ENCODE measurements around the gene STEAP4. TPM values are rescaled to one million over a fixed set of nuclear protein-coding genes. Genes with fewer than 3 reads are reported as not detected.
"Not testable (repeated sequence)": the region's sequence is repeated elsewhere in the genome, so short reads cannot be mapped to it uniquely, and the experiment has no call there.

Gene STEAP4
- total RNA-seq, 2 donors from 2014 or later = not detected

DNA sequence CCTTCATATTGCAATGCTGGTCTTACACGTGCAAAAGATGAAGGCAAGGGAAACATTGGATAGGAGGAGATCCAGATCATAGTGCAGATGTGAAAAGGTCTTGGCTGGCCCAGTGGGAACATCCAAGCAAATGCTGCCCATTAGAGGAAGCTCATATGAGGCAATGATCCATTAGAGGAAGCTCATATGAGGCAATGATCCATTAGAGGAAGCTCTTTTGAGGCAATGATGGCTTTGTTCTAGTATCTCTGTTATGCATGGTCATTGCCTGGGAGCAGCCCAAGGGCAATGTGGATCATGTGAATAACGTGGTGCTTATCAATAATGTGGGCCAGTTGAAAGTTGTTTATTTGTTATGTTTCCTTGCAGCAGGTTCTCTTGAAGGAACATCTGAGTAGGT lies 37.8 kb downstream of the STEAP4 start:
- Mint-ChIP-seq H3K27me3 (peaks cover 8% of the 10 kb centered on the region), H3K4me3 (no peak overlapping the region), H3K36me3 (ENCODE audit: low read depth) (no peaks in the 10 kb centered on the region), H3K27ac (no peak overlapping the region), H3K4me1 (no peaks in the 10 kb centered on the region), H3K9me3 (no peaks in the 10 kb centered on the region)
- ATAC-seq (replicated peaks) = no peak

DNA sequence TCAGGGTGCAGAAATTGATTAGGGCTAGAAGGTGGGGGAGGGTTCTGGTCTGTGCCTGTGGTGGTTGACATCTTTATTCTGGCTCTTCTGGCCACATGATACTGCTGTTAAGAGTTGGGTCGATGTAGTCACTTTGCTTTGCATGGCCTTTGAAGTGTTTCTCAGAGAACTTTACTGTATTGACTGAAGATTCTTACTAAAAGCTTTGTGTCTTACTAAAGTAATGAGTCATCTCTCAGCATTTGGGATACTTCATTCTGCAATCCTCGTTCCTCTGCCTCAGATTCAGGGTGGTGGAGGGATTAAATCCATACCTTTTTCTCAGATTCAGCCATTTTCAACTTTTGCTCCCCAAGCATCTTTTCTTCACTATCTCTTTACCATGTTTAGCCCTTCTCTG lies 38.6 kb downstream of the STEAP4 start:
- no peaks in the 10 kb centered on the region for H3K9me3 Mint-ChIP-seq
- ATAC-seq (replicated peaks) = no peak
- H3K36me3 Mint-ChIP-seq (ENCODE audit: low read depth) = no peaks in the 10 kb centered on the region

DNA sequence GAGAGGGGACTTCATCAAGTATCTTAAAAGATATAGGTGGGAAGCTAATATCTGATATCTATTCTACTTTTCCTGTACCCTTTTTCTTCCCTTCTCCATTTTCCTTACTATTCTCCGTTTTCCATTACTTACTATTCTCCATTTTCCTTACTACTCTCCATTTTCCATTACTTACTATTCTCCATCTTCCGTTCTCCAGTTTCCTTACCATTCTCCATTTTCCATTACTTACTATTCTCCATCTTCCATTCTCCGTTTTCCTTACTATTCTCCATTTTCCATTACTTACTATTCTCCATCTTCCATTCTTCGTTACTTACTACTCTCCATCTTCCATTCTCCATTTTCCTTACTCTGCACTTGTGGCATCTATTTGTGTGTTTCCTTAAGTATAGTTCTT lies 39.3 kb downstream of the STEAP4 start:
- H3K36me3 Mint-ChIP-seq (ENCODE audit: low read depth) = no peaks in the 10 kb centered on the region
- H3K9me3 Mint-ChIP-seq = no peaks in the 10 kb centered on the region
- no peak for ATAC-seq (replicated peaks)
- no peaks in the 10 kb centered on the region for H3K4me1 Mint-ChIP-seq
- H3K27ac Mint-ChIP-seq = no peak overlapping the region
- peaks cover 8% of the 10 kb centered on the region for H3K27me3 Mint-ChIP-seq
- no peak overlapping the region for H3K4me3 Mint-ChIP-seq

More for the DNA sequence above, 38.6 kb downstream of the STEAP4 start:
- no peaks in the 10 kb centered on the region for H3K4me1 Mint-ChIP-seq
- H3K27me3 Mint-ChIP-seq = peaks cover 8% of the 10 kb centered on the region
- no peak overlapping the region for H3K27ac Mint-ChIP-seq
- no peak overlapping the region for H3K4me3 Mint-ChIP-seq

DNA sequence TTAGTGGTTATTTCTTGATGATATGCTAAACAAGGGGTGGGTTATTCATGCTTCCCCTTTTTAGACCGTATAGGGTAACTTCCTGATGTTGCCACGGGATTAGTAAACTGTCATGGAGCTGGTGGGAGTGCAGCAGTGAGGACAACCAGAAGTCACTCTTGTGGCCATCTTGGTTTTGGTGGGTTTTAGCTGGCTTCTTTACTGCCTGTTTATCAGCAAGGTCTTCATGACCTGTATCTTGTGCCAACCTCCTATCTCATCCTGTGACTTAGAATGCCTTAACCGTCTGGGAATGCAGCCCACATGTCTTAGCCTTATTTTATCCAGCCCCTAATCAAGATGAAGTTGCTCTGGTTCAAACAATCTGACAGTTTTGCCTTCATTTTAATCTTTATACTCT lies 41.7 kb downstream of the STEAP4 start:
- not testable (repeated sequence) for H3K27me3 Mint-ChIP-seq; H3K27ac Mint-ChIP-seq; H3K4me3 Mint-ChIP-seq; H3K4me1 Mint-ChIP-seq; ATAC-seq (replicated peaks); H3K36me3 Mint-ChIP-seq (ENCODE audit: low read depth); H3K9me3 Mint-ChIP-seq

DNA sequence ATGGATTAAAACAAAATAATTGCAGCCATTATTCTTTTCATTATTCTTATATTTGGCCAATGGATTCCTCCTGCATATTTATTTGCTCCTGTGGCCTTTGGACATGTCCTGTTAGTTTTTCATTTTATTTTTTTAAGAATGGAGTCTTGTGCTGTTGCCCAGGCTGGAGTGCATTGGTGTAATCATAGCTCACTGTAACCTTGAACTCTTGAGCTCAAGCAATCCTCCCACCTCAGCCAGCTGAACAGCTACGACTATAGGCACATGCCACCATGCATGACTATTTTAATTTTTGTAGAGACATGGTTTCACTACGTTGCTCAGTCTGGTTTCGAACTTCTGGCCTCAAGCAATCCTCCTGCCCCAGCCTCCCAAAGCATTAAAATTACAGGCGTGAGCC lies 44.1 kb downstream of the STEAP4 start:
- Mint-ChIP-seq H3K36me3 (ENCODE audit: low read depth) (no peaks in the 10 kb centered on the region), H3K27ac (no peak overlapping the region), H3K27me3 (peaks cover 14% of the 10 kb centered on the region), H3K9me3 (no peaks in the 10 kb centered on the region), H3K4me1 (no peaks in the 10 kb centered on the region), H3K4me3 (no peak overlapping the region)
- no peak for ATAC-seq (replicated peaks)

DNA sequence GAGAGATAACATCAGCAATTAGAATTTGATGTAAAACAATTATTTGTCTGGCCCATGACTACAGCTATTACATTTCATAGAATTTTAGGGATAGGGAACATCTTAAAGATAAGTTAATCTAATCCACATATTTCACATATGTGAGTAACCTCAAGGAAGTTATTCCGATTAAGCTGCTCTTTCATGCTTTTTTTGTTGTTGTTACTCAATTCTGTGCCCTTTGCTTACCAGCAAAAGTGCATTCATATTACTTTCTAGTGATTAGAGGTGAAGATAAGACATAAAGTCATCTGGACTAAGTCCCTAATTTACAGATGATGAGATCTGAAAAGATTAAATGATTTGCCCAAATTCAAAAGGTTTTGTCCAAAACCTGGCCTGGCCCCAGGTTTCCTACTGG lies 46.0 kb downstream of the STEAP4 start:
- Mint-ChIP-seq H3K9me3 (no peaks in the 10 kb centered on the region), H3K4me1 (no peaks in the 10 kb centered on the region), H3K27me3 (peaks cover 16% of the 10 kb centered on the region), H3K27ac (no peak overlapping the region), H3K4me3 (no peak overlapping the region), H3K36me3 (ENCODE audit: low read depth) (no peaks in the 10 kb centered on the region)
- no peak for ATAC-seq (replicated peaks)

DNA sequence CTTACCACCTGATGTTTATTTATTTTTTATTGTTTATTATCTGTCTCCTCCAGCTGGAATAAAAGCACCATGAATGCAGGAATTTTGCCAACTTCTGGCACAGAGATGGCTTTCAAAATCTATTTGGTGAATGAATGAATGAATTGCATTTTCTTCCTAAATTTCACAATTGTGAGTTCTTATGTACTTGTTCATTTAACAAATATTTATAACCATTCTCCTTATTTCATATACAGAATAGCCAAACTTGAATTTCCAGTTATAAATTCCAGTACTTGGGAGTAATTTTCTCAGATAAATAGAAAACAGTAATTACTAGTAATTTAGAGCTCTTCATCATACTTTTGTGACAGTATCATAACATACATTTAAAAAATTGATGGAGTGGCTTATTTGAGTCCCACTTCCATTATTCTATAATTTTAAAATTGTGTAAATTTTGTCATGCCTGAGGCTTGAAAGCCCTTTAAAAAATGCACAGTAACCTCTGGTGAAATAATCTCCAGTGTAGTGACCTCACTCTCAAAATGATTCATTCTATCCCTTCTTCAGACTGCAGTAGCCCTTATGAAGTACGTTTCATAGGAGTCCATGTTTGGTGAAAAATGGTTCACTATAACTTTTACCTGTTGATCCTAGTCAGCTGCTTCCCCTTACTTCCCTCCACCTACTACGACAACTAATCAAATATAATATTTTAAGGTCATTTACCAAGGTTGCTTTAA lies 46.9 kb downstream of the STEAP4 start:
- Mint-ChIP-seq H3K27me3 (peaks cover 15% of the 10 kb centered on the region), H3K4me3 (no peak overlapping the region), H3K27ac (no peak overlapping the region), H3K36me3 (ENCODE audit: low read depth) (no peaks in the 10 kb centered on the region), H3K9me3 (no peaks in the 10 kb centered on the region), H3K4me1 (no peaks in the 10 kb centered on the region)
- no peak for ATAC-seq (replicated peaks)

DNA sequence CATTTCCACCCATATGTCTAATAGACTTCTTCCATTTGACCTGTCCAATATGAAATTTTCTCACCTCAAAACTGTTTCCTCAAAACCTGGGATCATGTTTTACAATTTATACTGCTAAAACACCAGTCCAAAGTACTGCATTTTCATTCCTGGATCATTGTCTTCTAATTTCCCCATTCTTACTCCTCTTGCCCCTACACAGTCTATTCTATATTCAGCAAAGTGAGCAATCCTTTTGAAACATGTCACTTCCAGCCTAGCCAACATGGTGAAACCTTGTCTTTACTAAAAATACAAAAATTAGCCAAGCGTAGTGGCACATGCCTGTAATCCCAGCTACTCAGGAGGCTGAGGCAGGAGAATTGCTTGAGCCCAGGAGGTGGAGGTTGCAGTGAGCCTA lies 48.4 kb downstream of the STEAP4 start:
- Mint-ChIP-seq H3K27me3 (peaks cover 12% of the 10 kb centered on the region), H3K9me3 (peaks cover 12% of the 10 kb centered on the region)
- not testable (repeated sequence) for H3K27ac Mint-ChIP-seq; ATAC-seq (replicated peaks); H3K4me1 Mint-ChIP-seq; H3K36me3 Mint-ChIP-seq (ENCODE audit: low read depth); H3K4me3 Mint-ChIP-seq

DNA sequence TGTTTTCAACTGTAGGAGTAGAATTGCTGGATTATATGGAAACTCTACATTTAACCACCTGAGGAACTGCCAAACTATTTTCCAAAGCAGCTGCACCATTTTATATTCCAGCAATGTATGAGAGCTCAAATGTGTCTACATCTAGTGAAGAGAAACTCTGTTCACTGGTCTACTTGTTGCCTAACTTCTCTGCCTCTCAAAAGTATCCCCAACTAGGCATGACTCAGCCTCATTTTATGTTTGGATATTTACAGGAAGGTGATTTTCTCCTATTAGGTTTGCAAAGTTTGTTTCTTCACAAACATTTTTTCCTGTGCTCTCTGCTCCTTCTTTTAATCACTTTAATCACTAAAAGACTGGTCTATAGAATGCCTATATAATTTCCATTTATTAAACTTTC lies 49.8 kb downstream of the STEAP4 start:
- Mint-ChIP-seq H3K27ac (no peak overlapping the region), H3K4me1 (no peaks in the 10 kb centered on the region)
- ATAC-seq (replicated peaks) = no peak

DNA sequence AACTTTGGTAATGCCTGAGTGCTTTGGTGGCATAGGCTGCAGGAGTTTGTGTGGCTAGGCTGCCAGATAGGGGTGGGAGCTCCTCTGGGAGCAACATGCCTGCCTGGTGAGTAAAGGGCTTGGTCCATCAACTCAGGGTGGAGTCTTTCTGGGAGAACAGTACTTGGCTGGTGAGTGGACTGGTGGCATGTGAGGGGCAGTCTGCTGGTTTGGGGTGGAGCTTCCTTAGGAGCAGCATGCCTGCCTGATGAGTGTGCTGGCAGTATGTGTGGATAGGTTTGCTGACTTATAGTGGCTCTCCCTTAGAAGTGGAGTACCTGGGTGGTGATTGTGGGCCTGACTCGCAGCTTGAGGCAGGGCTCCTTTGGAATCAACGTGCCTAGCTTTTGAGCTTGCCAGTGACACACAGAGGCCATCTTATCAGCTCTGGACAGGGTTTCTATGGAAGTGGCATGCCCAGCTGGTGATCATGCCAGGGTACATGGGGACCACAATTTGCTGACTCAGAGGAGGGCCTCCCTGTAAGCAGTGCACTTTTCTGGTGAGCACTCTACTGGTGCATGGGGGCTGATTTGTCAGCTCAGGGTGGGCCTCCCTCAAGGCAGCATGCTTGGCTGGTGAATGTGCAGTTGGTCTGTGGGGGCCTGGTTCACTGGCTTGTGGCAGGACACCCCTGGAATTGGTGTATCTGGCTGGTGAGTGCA lies 51.8 kb downstream of the STEAP4 start:
- no peaks in the 10 kb centered on the region for H3K36me3 Mint-ChIP-seq (ENCODE audit: low read depth)
- H3K4me3 Mint-ChIP-seq = no peak overlapping the region
- H3K27ac Mint-ChIP-seq = no peak overlapping the region
- no peaks in the 10 kb centered on the region for H3K4me1 Mint-ChIP-seq
- peaks cover 12% of the 10 kb centered on the region for H3K27me3 Mint-ChIP-seq
- ATAC-seq (replicated peaks) = no peak
- peaks cover 12% of the 10 kb centered on the region for H3K9me3 Mint-ChIP-seq

More for the DNA sequence above, 49.8 kb downstream of the STEAP4 start:
- Mint-ChIP-seq H3K36me3 (ENCODE audit: low read depth) (no peaks in the 10 kb centered on the region), H3K4me3 (no peak overlapping the region), H3K9me3 (peaks cover 12% of the 10 kb centered on the region), H3K27me3 (peaks cover 12% of the 10 kb centered on the region)

DNA sequence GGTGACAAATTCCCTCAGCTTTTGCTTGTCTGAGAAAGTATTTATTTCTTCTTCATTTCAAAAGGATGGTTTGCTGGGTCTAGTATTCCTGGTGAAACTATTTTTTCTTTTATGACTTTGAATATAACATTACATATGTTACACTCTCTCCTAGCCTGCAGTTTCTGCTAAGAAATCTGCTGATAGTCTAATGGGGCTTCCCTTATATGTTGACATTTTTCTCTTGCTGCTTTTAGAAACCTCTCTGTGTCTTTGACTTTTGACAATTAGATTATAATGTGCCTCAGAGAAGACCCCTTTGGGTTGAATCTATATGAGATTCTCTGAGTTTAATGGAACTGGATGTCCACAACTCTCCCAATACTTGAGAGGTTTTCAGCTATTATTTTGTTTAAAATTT lies 53.1 kb downstream of the STEAP4 start:
- Mint-ChIP-seq H3K36me3 (ENCODE audit: low read depth) (no peaks in the 10 kb centered on the region), H3K27me3 (peaks cover 16% of the 10 kb centered on the region), H3K4me3 (no peak overlapping the region), H3K9me3 (peaks cover 12% of the 10 kb centered on the region), H3K27ac (no peak overlapping the region), H3K4me1 (no peaks in the 10 kb centered on the region)
- no peak for ATAC-seq (replicated peaks)

DNA sequence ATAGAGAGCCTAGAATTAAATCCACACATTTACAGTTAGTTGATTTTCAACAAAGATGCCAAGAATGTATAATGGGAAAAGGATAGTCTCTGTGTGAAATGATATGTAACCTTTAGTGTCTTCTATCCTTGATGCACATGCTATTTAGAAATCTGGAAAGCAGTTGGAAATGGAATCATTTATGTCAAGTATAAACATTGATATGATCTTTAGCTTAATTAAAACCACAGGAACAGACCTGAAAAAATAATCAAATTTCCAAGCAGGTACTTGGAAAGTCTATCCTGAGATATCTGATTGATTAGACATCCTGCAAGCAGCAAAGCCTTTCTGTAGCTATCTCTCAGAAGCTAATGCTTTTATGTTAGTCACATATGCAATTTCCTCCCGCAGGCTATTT lies 62.4 kb downstream of the STEAP4 start:
- Mint-ChIP-seq H3K27me3 (peaks cover 13% of the 10 kb centered on the region), H3K4me1 (no peaks in the 10 kb centered on the region), H3K36me3 (ENCODE audit: low read depth) (no peaks in the 10 kb centered on the region), H3K9me3 (no peaks in the 10 kb centered on the region), H3K4me3 (no peak overlapping the region), H3K27ac (no peak overlapping the region)
- ATAC-seq (replicated peaks) = no peak

DNA sequence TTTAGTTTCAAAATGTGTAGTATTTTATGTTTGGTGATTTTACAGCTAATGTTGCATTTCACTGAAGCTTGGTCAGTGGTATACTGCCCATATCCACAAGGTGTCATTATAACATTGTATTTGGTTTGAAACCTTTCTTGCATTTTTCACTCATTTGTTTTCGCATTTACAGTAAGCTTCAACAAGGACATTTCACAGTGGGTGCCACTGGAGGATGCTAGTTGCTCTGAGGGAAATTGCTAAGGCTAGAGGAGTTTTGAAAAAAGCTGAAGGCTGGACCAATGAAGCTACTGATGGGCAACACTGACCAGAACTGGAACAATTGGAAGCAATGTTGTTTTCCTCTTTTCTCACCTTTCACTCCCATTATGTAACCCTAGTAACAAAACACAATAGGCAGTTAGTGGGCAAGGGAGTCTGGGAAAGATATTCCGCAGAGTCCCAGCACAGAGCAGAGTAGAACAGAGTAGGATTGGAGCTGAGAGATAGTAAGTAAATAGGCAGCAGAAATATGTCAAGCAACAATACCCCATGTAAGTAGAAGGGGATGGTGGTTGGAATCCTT lies 63.3 kb downstream of the STEAP4 start:
- no peak for ATAC-seq (replicated peaks)
- Mint-ChIP-seq H3K27me3 (peaks cover 9% of the 10 kb centered on the region), H3K4me3 (no peak overlapping the region), H3K36me3 (ENCODE audit: low read depth) (no peaks in the 10 kb centered on the region), H3K27ac (no peak overlapping the region), H3K9me3 (no peaks in the 10 kb centered on the region), H3K4me1 (no peaks in the 10 kb centered on the region)

DNA sequence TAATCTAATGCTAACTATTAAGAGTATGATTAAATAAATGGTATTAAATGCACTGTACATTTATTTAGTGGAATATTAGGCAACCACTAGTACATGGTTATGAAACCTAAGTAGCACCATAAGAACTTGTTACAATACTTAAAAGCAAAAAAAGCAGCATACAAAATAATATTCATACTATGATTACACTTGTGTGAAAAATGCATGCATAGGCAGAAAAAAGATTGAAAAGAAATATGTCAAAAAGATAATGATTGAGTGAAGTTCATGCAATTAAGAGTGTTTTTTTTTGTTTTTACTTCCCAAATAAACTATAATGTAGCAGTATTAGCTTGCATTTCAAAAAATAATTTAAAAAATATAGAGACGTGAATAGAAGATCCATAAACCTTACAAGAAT lies 66.8 kb downstream of the STEAP4 start:
- Mint-ChIP-seq H3K4me1 (no peaks in the 10 kb centered on the region), H3K36me3 (ENCODE audit: low read depth) (no peaks in the 10 kb centered on the region), H3K4me3 (no peak overlapping the region), H3K27me3 (peaks cover 11% of the 10 kb centered on the region), H3K27ac (no peak overlapping the region), H3K9me3 (no peaks in the 10 kb centered on the region)
- no peak for ATAC-seq (replicated peaks)

DNA sequence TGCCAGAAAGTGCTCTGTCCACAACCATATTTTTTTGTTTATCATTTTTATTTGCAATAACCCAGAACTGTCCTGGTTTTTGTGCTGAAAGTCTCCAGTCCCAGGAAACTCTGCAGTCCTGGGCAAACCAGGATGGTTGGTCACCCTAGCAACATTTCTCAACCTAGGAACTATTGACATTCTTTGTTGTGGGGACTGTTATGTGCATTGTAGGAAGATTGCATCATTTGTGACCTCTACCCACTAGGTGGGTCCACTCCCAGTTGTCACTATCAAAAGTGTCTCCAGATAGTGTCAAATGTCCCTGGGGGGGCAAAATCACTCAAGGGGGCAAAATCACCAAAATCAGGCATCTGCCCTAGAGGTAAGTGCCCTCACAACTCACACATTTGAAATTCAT lies 72.9 kb downstream of the STEAP4 start:
- no peak for ATAC-seq (replicated peaks)
- Mint-ChIP-seq H3K27me3 (peaks cover 22% of the 10 kb centered on the region), H3K9me3 (no peaks in the 10 kb centered on the region), H3K36me3 (ENCODE audit: low read depth) (no peaks in the 10 kb centered on the region), H3K27ac (no peak overlapping the region), H3K4me1 (no peaks in the 10 kb centered on the region), H3K4me3 (no peak overlapping the region)

Measured in activated T-helper 17 cell treated with anti-CD3 and anti-CD28 coated beads, Interleukin-2, amount 50 U/mL, for 72 hours (primary cell).